ENCODE data around the gene GLCCI1.
"Not testable (repeated sequence)": the region's sequence is repeated elsewhere in the genome, so short reads cannot be mapped to it uniquely, and the experiment has no call there.

The GLCCI1 gene

GRCh38 chr7:7988706-7989105 lies 20.1 kb downstream of the GLCCI1 start:
- DNase-seq (ENCODE audit: extremely low read depth in 1 of 2, low read depth in 1 of 2): no peak

DNA sequence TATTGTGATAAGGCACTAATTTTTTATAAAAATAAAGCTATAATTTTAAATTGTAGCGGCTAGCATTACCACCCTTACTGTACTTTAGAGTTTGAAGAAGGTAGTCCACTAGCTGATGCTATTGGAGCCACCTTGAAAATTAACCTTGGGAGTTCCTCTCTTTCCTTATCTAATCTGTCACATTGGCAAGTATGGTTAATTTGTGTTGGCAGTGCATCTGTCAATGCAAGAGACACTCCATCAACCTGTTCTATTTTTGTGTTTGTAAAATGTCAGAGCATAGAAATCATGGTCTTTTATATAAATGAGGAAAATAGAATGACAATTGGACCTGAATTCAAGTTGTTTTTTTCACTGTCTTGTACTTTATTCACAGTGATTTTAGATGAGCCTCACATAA lies 20.5 kb downstream of the GLCCI1 start:
- DNase-seq (ENCODE audit: extremely low read depth in 1 of 2, low read depth in 1 of 2): no peak

GRCh38 chr7:7989616-7990440 lies 21.2 kb downstream of the GLCCI1 start:
- no peak for DNase-seq (ENCODE audit: extremely low read depth in 1 of 2, low read depth in 1 of 2)

- no peak for DNase-seq (ENCODE audit: extremely low read depth in 1 of 2, low read depth in 1 of 2)
These were observed 21.8 kb downstream of the GLCCI1 start for GRCh38 chr7:7990441-7990761.

GRCh38 chr7:7992506-7992905 lies 23.9 kb downstream of the GLCCI1 start:
- no peak for DNase-seq (ENCODE audit: extremely low read depth in 1 of 2, low read depth in 1 of 2)

DNA sequence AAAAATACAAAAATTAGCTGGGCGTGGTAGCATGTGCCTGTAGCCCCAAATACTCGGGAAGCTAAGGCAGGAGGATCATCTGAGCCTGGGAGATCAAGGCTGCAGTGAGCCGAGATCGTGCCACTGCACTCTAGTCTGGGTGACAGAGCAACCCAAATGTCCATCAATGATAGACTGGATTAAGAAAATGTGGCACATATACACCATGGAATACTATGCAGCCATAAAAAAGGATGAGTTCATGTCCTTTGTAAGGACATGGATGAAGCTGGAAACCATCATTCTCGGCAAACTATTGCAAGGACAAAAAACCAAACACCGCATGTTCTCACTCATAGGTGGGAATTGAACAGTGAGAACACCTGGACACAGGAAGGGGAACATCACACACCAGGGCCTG lies 26.8 kb downstream of the GLCCI1 start:
- DNase-seq (ENCODE audit: extremely low read depth in 1 of 2, low read depth in 1 of 2): not testable (repeated sequence)

- DNase-seq (ENCODE audit: extremely low read depth in 1 of 2, low read depth in 1 of 2): no peak
These were observed 28.0 kb downstream of the GLCCI1 start for GRCh38 chr7:7996568-7996967.

DNA sequence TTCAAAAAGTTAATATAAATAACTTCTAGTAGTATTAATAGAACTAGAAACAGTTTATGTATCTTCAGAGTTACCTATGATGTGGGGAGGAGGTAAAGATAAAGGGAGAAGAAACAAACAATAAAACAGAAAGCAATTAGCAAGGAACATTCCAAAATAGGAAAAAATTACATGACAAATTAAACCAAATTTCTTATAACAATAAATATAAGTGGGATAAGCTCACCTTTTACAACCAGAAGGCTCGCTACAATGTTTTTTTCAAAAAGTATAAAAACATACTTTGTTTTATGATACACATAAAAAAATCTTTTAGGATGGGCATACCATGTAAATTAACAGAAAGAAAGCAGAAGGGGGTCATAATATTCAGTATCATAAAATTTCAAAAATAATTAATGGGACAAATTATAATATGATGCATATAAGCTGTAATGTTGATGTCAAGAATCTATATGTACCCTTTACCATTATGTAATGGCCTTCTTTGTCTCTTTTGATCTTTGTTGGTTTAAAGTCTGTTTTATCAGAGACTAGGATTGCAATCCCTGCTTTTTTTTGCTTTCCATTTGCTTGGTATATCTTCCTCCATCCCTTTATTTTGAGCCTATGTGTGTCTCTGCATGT lies 31.8 kb downstream of the GLCCI1 start:
- DNase-seq (ENCODE audit: extremely low read depth in 1 of 2, low read depth in 1 of 2): no peak

DNA sequence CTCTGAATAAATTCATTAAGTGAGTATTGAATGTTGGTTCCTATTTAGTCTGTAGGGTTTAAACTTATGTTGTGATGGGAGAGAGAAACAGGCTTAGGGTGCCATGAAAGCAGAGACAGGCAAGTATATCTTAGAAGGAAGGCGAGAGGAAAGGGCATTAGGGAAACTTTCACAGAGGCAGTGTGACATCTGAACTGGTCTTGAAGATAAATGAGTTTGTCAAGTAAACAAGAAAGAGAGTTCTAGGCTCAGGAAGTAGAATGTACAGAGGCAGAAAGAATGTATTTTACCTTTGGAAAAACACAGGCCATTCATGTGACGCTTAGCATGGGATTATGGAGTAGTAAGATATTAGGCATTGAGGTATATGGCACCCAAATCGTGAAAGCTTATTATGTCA lies 34.5 kb downstream of the GLCCI1 start:
- DNase-seq (ENCODE audit: extremely low read depth in 1 of 2, low read depth in 1 of 2): no peak

- no peak for DNase-seq (ENCODE audit: extremely low read depth in 1 of 2, low read depth in 1 of 2)
These were observed 36.7 kb downstream of the GLCCI1 start for GRCh38 chr7:8005279-8005678.

DNA sequence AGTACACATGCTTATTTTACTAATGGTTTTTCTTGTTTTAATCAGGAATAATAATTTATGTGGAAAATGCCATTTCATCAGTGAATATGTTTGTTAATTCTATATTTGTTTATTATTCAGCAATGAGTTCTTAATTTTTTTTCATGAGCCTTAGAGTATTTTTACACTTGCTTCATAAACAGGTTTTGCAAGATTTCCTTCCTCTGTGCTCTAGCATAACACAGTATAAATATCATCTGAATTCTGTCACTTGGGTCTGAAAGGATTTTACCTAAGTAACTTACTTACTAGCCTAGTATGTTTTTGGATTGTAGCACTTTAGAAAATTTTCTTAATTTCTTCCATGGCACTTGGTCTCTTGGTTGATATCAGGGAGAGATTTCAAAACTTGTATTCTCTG lies 45.8 kb downstream of the GLCCI1 start:
- DNase-seq (ENCODE audit: extremely low read depth in 1 of 2, low read depth in 1 of 2): no peak

GRCh38 chr7:8015100-8015745 lies 46.6 kb downstream of the GLCCI1 start:
- DNase-seq (ENCODE audit: extremely low read depth in 1 of 2, low read depth in 1 of 2): no peak

GRCh38 chr7:8015746-8016120 lies 47.1 kb downstream of the GLCCI1 start:
- no peak for DNase-seq (ENCODE audit: extremely low read depth in 1 of 2, low read depth in 1 of 2)

DNA sequence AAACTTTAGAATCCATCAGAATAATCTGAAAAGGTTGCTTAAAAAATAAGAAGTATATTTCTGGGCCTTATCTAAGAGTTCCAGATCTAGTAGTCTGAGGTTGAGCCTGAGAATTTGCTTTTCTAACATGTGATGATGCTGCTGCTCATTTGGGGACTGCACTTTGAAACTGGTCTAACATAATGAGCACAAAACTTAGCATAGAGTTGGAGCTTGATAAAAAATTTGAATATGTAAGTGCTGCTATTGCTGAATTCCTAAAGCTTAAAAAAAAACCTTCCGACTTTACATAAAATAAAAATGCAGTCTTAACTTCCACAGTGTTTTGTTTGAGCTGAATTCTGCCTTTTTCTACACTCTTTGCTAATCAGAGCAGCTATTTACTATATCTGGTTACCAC lies 48.8 kb downstream of the GLCCI1 start:
- no peak for DNase-seq (ENCODE audit: extremely low read depth in 1 of 2, low read depth in 1 of 2)

GRCh38 chr7:8018961-8019360 lies 50.4 kb downstream of the GLCCI1 start:
- no peak for DNase-seq (ENCODE audit: extremely low read depth in 1 of 2, low read depth in 1 of 2)

DNA sequence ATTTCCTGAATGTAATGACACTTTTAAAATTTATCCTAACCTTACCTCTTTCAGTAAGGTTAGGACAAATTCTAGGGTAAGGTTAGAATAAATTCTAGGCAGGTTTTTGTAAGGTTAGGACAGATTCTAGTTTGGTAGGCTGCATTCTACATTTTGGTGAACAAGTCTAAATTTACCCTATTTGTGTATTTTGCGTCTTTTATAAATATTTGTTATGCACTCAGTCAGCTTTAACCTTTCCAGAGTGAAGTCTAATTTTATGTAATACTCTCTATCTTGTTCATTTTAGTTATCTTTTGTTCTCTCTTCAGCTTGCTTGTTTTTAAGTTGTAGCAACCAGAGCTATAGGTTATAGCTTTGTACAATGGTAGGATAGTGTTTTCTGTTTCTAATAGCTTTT lies 54.0 kb downstream of the GLCCI1 start:
- no peak for DNase-seq (ENCODE audit: extremely low read depth in 1 of 2, low read depth in 1 of 2)

DNA sequence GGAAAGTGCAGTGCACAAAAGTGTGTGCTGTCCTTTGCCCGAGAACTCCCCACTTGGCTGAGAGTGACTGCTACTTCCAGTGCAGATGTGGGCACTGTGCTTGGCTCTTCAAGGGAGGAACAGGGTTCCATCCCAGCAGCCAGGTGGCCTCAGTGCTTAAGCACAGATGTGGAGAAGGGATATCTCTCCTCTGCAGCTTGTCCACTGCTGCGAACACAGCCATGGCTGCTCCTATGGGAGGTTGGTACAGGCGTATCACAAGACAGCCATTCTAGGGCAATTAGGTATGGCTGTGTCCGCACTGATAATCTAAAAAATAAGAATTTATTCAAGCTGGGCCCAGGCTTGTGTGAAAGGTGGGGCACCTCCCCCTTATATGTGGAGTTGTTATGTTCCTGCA lies 66.6 kb downstream of the GLCCI1 start:
- no peak for DNase-seq (ENCODE audit: extremely low read depth in 1 of 2, low read depth in 1 of 2)

DNA sequence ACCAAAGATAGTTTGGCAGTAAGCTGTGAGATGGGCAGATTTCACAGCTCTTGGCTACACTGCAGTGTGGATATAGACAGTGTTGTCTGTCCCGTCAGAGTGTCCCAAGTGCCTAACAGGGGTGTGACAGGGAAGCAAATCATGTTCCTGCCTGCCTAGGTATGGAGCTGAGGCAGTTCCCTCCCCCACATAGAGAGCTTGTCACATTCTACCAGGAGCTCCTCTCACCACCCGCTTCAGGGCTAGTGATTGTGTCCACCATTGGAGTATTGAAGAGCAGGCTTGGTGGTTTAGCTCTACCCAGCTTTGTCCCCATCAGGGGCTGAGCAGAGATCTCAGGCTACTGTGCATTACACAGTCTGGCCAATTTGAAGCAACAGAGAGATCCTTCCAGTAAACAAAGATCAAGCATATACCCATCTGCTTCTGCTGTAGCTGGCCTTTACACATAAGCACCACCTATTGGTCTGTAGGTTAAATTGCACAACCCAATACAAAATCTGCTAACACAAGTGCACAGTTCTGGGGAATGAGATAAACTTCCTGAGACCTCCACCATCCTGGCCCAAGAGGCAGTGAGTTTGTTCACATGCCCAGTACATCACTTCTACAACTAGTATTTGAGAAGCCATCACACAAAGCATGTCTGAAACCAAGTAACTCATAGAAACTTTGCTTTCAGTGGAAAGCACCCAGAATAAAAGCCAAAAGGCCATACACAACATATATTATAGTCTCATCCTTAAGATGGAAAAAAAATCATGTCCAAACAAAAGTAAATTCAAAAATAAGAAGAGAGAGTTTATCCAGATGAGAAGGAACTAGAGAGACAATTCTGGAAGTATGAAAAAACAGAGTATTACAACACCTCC lies 67.3 kb downstream of the GLCCI1 start:
- DNase-seq (ENCODE audit: extremely low read depth in 1 of 2, low read depth in 1 of 2): no peak

DNA sequence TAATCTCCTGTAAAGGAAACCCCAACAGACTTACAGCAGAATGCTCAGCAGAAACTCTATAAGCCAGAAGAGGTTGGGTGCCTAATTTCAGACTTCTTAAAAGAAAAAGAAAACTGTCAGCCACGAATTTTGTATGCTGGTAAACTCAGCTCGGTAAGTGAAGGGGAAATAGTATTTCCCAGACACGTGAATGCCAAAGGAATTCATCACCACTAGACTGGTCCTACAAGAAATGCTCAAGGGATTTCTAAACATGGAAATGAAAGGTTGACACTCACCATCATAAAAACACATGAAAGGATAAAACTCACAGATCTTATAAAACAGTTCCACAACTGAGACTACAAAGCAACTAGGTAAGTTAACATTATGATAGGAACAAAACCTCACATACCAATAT lies 68.6 kb downstream of the GLCCI1 start:
- DNase-seq (ENCODE audit: extremely low read depth in 1 of 2, low read depth in 1 of 2): no peak

GRCh38 chr7:8040768-8041369 lies 72.3 kb downstream of the GLCCI1 start:
- DNase-seq (ENCODE audit: extremely low read depth in 1 of 2, low read depth in 1 of 2): no peak

Data from stimulated activated CD8-positive, alpha-beta memory T cell treated with anti-CD3 and anti-CD28 coated beads, Interleukin-7, amount 100 ng/mL, for 48 hours (primary cell).